Activated CD4-positive, CD25-positive, alpha-beta regulatory T cell (primary cell): ENCODE results near the gene POLR3K.
A peak's percentile ranks its signal among the peaks of the same experiment; 100 is the strongest.

Experiments
- DNase-seq, 4 experiments: peaks; one replicate each; lab custom pipeline; 2025; lab: John Stamatoyannopoulos, UW

Gene POLR3K

GRCh38 chr16:53346-54236 lies at the start of gene POLR3K, which contains the start of gene SNRNP25:
POLR3K (minus strand) TSS chr16:53608; CDS start chr16:53586, 22 bp downstream.
SNRNP25 (plus strand) TSS chr16:53828; CDS start chr16:54017, 189 bp downstream.
- peak; percentile 95 to 98 (median 97) for DNase-seq

GRCh38 chr16:102060-102855 lies 48.9 kb upstream of the POLR3K start:
- no peak for DNase-seq

- DNase-seq, result no peak
Observed at GRCh38 chr16:101586-101985, 48.2 kb upstream of the POLR3K start.

GRCh38 chr16:100989-101388 lies 47.6 kb upstream of the POLR3K start:
- no peak for DNase-seq

GRCh38 chr16:97822-98221 lies 44.4 kb upstream of the POLR3K start:
- no peak for DNase-seq

GRCh38 chr16:96935-97381 lies 43.5 kb upstream of the POLR3K start:
- peak; percentile 75 to 83 (median 80) for DNase-seq

- no peak for DNase-seq
Observed at GRCh38 chr16:94918-95265, 41.5 kb upstream of the POLR3K start.

- no peak for DNase-seq
Observed at GRCh38 chr16:92431-93339, 39.3 kb upstream of the POLR3K start.

GRCh38 chr16:91484-91883 lies 38.1 kb upstream of the POLR3K start:
- no peak for DNase-seq

- no peak for DNase-seq
Observed at GRCh38 chr16:89391-90302, 36.2 kb upstream of the POLR3K start.

GRCh38 chr16:88613-89012 lies 35.2 kb upstream of the POLR3K start:
- no peak for DNase-seq

- DNase-seq, result no peak
Observed at GRCh38 chr16:86483-86952, 33.1 kb upstream of the POLR3K start.

- no peak for DNase-seq
Observed at GRCh38 chr16:85865-86264, 32.5 kb upstream of the POLR3K start.

GRCh38 chr16:85407-85782 lies 32.0 kb upstream of the POLR3K start:
- no peak for DNase-seq

GRCh38 chr16:84718-85406 lies 31.5 kb upstream of the POLR3K start:
- no peak for DNase-seq

GRCh38 chr16:83781-84615 lies 30.6 kb upstream of the POLR3K start:
- no peak for DNase-seq

GRCh38 chr16:83060-83603 lies 29.7 kb upstream of the POLR3K start:
- DNase-seq, result no peak

GRCh38 chr16:79151-80054 lies 26.0 kb upstream of the POLR3K start:
- DNase-seq, result no peak
